DOHH2 (cell line): ENCODE measurements around the gene CAMTA1.
"Not testable (repeated sequence)": the region's sequence is repeated elsewhere in the genome, so short reads cannot be mapped to it uniquely, and the experiment has no call there.

Experiments
- CTCF ChIP-seq: fragments of 200-600 bp; sonication (generic); IDR thresholded peaks from one replicate; pipeline ENCODE4 v1.5.1; 2014; ENCODE audit warnings: antibody characterized with exemption, mild to moderate bottlenecking, low read depth, low read length; ENCODE audit not compliant: poor library complexity, severe bottlenecking
- EZH2phosphoT487 ChIP-seq: fragments of 200-600 bp; sonication (generic); IDR thresholded peaks from 2 replicates; pipeline ENCODE4 v1.6.1; 2017; ENCODE audit warnings: borderline replicate concordance, mild to moderate bottlenecking, antibody characterized with exemption, low read length, moderate library complexity, mixed read lengths

- TF ChIP-seq CTCF, EZH2phosphoT487: not testable (repeated sequence)
Observed at GRCh38 chr1:7693037-7693436, 907.8 kb downstream of the CAMTA1 start.
